Activated T-cell treated with anti-CD3 and anti-CD28 coated beads for 4 hours (primary cell): ENCODE results near the gene PLN.

ENCODE experiments used
- DNase-seq: peaks from one replicate; pipeline ENCODE4 v3.0.0-alpha.2; 2020

The PLN gene

DNA sequence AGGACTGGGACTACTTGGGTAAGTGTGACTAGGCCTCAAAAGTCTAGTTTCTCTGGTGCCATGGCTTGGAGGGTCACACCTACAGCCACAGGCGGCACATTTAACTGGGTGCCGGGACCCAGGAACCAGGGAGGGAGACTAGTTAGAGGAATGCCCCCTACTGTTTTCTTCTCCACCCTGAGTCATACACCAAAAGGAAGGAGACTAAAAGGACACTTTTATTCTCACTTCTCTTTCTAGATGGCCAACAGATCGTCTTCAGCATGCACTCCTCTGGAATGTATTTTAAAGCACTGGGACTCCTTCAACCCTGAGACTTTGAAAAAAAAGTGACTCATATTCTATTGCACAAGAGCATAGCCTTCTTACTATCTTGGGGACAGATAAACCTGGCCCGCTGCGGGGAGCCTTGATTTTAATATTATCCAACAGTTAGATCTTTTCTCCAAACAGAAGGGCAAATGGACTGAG, 33.4 kb downstream of the PLN start:
- DNase-seq, result no peak

DNA sequence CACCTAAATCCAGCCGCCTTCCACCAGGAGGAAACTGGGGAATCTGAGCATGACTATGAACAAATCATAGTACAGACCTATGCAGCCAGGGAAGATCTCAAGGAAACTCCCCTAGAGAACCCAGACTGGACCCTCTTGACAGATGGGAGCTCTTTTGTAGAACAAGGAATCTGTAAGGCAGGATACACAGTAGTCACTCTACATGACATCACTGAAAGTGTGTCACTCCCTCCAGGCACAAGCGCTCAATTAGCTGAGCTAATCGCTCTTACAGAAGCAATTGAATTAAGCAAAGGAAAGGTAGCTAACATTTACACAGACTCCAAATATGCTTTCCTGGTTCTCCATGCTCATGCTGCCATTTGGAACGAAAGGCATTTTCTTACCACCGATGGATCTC, 36.8 kb downstream of the PLN start:
- no peak for DNase-seq

DNA sequence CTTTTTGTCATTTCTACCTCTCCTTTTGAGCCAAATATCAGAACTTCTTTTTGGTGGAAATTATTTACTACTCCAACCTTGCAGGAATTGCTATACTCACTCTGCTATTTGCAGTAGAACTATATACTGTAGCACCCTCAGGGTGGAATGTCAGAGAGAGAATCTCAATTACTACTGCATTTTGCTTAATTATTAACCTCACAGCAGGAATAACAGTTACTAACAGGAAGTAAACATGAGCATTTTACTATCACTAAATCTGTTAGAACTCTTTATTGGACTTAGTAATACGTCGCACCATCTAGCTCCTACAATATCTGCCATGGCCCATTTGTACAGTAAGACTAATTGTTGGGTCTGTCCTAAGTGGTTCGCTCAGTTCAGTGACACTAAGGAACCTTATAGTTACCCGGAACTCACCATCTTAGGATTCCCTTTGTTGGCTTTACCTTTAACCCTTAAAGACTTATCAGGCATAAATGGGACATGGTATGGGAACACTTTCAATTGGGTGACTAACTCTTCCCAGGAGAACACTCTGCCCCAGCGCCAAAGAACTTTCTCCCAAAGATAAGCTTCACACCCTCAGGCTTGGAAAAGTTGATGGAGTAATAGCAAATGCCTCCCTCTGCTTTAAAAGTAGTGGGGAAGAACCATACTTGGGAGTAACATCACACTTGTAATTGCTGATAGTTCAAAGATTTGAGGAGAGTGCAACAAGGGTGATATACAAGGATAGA, 38.8 kb downstream of the PLN start:
- no peak for DNase-seq

DNA sequence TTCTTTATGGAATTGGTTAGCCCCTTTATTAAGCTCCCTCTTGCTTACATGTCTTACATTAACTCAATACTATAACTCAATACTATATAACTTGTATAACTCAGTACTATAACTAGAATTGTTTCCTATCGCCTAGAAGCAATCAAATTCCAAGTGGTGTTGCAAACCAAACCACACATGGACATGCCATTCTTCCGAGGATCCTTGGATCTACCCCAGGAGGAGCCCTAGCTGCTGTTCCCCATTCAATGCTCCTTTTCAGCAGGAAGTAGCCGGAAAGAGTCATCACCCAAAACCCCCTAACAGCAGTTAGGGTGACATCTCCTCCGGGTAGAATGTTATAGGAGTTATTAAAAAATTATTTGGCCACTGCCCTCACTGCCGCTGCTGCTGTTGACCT, 40.5 kb downstream of the PLN start:
- DNase-seq, result no peak

DNA sequence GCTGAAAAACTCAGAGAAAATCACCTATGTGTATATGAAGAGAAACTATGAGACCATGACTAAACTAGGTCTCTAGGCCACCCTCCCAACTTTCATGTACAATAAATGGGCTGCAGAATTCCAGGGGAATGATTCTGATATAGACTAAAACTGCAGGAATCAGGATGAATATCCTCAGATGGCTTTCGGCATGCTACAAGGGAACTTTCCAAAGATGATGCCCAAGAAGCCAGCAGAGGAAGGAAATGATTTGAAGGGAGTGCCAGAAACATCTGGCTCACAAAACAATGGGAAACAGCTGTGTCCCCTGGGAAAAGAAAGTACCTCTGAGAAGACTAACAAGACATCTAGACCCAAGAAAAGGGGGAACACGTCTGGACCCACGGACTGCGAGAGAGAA, 41.1 kb downstream of the PLN start:
- no peak for DNase-seq

DNA sequence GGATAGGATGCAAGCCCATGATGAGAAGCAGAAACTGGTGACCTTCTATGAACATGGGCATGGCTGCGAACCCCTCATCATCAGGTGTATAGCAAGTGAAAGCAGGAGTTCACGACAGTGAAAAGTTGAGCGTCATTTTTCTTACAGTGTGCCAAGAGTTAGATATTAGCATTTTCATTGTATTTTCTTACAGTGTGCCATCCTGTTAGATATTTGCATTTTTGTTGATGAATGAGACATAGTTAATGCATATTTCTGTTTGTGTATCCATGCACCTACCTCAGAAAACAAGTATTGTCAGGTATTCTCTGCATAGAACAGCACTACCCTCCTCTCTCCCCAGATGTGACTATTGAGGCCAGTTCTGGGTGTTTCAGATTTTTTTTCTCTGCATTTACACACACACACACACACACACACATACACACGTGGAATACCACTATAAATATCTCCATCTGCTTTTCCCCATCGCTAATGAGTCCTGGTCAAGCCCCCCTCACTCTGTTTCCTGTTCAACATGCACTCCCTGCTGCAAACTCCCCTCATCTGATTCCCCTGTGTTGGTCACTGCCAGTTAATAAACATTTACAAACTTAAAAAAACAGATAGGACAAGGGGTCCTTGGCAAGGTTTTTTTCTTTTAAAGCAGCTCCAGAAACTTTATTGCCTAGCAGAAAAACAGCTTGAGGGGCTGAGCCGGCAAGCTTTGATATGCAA, 41.7 kb downstream of the PLN start:
- no peak for DNase-seq

DNA sequence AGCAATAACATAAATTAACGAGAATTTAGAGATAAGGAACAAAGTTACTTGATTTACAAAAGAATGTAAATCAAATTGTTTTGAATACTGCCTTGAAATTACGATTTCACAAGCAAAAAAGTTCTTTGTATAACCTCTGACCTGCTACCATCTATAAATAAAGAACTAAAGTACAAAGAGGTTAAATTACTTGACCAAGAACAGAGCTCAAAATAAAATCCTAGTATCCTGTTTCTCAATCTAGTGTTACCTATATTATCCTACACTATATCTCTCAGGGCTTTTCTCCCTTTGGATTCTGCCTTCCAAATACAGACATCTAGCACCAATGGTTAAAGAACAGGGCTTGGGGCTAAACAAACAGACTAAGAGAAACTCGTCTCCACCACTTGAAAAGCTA, 43.8 kb downstream of the PLN start:
- no peak for DNase-seq

DNA sequence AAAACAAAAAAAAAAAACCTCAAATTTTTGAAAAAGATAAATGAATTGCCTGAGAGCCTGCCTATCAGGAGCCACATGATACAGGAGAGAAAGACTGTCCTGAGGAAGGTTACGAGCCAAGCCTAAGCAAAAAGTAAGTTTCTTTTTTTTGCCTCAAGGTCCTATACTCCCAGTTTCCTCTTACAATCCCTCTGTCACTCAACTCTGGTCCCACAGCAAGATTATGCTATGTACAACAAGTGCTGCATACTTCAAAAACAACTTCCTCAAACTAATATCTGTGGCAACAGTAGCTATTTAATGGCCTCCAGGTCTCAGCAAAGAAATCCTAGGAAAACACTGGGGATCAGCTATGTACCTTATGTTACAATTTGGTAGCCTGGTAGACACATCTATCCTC, 46.8 kb downstream of the PLN start:
- DNase-seq, result no peak

DNA sequence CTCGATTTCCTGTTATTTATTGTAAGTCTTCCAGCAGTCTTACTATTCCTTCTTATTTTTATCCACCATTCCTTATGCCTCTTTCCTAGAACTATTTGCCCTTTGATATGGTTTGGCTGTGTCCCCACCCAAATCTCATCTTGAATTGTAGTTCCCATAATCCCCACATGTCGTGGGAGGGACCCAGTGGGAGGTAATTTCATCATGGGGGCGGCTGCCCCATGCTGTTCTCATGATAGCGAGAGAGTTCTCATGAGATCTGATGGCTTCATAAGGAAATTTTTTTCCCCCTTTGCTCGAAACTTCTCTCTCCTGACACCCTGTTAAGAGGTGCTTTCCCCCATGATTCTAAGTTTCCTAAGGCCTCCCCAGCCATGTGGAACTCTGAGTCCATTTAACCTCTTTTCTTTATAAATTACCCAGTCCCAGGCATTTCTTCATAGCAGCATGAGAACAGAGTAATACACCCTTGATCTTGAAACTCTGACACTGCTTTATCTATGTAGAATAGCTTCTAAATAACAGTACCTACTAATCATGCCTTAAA, 48.8 kb downstream of the PLN start:
- no peak for DNase-seq

DNA sequence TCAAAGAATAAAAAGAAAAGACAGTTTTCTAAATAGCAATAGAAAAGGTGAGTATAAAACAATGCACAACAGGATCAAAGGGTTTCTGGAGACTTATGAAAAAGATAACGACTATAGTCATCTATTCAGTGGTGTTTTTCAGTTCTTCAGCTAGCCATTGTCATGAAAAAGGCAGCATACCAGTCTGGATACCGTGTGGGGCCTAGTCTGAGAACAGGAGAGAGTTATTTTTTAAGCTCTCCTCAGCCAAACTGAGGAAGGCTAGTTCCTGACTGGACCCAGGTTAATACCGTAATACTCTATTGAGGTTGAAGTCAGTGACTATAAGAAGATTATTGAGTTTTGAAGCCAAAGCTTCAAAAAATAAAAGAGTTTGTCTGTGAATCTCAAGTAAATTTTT, 49.5 kb downstream of the PLN start:
- no peak for DNase-seq

DNA sequence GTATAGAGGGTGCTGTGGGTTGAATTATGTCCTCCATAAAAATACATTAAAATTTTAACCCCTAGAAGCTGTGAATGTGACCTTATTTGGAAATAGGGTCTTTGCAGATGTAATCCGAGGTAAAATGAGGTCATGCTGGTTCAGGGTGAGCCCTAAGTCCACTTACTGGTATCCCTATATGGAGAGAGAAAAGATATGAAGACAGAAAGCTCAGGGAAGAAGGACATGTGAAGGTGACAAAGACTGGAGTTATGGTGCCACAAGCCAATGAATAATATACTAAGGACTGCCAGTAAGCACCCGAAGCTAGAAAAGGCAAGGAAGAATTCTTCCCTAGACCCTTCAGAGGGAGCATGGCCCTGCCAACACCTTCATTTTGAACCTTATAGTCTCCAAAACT, 50.2 kb downstream of the PLN start:
- DNase-seq, result no peak

DNA sequence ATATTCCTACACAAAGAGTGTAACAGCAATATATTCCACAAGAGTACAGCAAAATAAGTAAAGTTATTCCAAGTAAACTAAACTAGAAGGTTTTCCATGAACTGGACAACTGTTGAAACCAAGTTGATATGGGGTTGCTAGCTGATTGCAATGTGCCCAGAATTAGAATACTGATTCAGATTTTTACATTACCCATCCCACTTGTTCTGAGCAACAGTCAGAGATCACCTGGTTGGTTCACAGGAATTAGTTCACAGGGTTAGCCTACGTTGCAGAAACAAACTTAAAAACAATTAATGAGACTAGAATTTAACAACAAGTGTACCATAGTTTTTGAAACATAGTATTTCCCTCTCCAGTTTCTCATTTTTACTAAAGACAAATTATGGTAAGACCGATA, 54.2 kb downstream of the PLN start:
- DNase-seq, result no peak

DNA sequence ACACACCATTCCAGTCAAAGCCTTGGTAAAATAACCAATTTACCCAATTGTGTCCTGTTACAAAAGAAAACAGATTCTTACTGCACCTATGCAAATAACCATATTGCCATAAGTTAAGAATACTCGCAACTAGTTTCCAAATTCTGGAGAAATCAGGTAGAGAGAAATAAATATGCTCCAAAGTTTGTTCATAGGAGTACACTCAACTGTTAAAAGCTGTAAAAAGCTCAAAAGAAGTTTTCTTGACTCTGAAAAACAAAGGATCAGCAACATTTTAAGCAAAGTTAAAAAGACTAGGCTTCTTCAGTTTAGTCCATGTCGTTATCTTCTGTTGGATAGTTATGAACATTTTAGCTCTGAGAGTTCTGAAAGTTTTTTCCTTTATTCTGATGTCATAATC, 55.3 kb downstream of the PLN start:
- no peak for DNase-seq

DNA sequence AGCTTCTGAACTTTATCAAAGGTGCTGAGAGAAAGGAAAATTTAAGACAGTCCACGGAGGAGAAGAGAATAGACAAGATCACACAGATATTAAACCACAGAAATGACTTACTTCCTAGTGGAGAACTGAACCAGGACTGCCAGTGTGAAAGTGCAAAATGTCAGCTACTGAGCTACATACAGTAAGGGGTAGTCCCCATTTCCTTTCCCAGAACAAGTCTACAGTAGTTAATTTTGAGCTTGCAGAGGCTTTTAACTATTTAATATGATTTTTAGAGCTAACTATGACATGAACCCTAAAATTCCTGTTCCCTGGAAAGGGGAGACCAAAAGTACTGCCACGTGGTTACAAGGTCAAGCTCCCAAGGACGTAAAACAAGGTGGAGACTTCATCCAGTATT, 58.2 kb downstream of the PLN start:
- no peak for DNase-seq

DNA sequence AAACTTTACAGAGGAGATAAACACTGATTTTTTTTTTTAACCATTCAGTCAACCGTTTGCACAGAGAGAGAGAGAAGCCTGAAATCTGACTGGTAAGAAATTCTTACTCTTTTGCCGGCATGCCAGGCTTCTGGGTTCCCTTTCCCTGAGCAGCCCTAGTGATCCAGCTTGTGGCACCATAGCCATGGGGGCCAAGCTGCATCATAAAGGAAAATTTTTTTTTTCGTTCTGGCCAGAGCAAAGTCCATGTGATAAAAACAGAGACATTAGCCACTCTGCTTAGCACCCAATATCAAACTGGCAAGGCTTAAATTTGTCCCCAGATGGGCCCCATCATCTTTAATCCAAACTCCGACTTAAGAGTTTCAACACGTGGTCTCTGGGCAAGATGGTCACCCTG, 58.8 kb downstream of the PLN start:
- DNase-seq, result no peak
